Measurements from ENCODE around the gene DIP2B.

DNA sequence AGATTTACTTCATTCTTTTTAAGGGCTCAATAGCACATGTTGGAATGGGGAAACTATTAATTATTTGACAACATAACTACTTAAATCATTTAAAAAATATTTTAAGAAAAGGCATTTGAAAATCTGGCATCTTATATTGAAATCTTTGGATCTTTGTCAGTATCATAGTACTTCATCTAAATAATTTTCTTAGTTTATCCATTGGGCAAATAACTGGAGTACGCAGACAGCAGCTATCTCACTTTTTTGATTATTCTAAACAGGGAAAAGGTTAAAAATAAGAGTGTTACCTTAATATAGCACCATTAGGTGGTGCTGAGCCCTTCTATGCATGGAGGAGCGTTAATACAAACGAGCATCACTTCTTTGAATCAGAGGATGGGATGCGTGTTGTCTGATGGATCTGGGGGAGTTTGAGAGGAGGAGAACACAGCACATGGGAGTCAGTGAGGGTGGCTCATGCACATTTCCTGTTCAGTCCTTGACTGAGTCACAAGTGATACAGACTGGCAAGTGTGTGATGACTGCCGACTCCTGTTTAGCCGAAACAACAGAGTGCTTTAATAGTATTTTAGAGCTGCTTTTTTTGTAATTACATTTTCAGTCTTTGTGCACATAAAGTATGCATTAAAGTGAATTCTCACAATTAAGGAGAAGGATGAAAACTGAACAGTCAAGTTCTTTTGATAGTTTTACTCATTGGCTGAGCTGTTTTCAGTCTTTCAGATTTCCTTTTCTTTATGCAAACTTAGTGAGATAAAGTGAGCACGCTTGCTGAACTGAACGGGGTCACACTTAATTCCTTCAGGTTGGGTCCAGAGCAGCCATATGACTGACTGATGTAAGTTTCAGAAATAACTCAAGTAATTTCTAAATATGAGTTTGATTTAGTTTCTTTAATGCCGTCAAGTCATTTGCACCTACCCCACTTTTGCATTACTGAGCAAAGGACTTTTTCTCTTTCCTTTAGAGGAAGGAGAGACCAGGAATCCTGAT, 92.7 kb downstream of the DIP2B start:
- TF ChIP-seq GATA2 (IDR thresholded peaks at IDR 0.05; ENCODE audit: low read depth, low read length), result no peak
- no peak for TF ChIP-seq GATA3 (IDR thresholded peaks at IDR 0.05; ENCODE audit: low read depth, low read length)

All from SH-SY5Y (cell line).